Endothelial cell of umbilical vein (primary cell): ENCODE results near the gene BIRC5. TPM values are rescaled to one million over a fixed set of nuclear protein-coding genes. Genes with fewer than 3 reads are reported as not detected.
"Not testable (repeated sequence)": the region's sequence is repeated elsewhere in the genome, so short reads cannot be mapped to it uniquely, and the experiment has no call there.

ENCODE experiments used
- BruUV-seq: library from RNA; stranded (reverse); fragments of 400-500 nt; replicated peaks from 2 replicates; lab custom pipeline; 2021; lab: Mats Ljungman, UMichigan
- CTCF ChIA-PET: fragments of 300-600, 350-600 bp; sonication (Branson Sonifier 250); formaldehyde crosslinking; loops from one replicate; lab custom pipeline; 2021; ENCODE audit warnings: antibody characterized with exemption, inconsistent platforms; lab: Charles Lee
- POLR2A ChIA-PET: fragments of 300-600, 350-600 bp; sonication (Branson Sonifier 250); formaldehyde crosslinking; loops from one replicate; lab custom pipeline; 2021; ENCODE audit warnings: antibody characterized with exemption, inconsistent platforms; lab: Charles Lee
- DNase-seq: peaks from one replicate; pipeline ENCODE4 v3.0.0-alpha.2; 2011; ENCODE audit warnings: low read depth, low spot score
- FAIRE-seq: peaks from 2 replicates; lab custom pipeline; 2011; peaks lifted over from hg19 to GRCh38; lab: Jason Lieb, UNC
- H2AFZ ChIP-seq: 2 replicates; pipeline ENCODE4 v1.6.0; 2012; ENCODE audit warnings: low read depth, low read length, control low read depth, inconsistent platforms
- H3K27ac ChIP-seq: 2 replicates; pipeline ENCODE4 v1.5.1; 2011; ENCODE audit warnings: low read depth, mild to moderate bottlenecking, control low read depth, low read length, moderate library complexity; ENCODE audit not compliant: insufficient read depth
- H3K27me3 ChIP-seq, 2 experiments: 2 replicates each; pipeline versions ENCODE4 v1.6.0 to v1.6.1; 2011; ENCODE audit warnings: low read length in 2 of 2, mixed read lengths in 1 of 2; ENCODE audit not compliant: control insufficient read depth in 2 of 2, insufficient read depth in 2 of 2
- H3K36me3 ChIP-seq, 2 experiments: 2 replicates in 1 of 2; 3 replicates in 1 of 2; pipeline ENCODE4 v1.5.1; 2011; ENCODE audit warnings: low read length in 2 of 2, mild to moderate bottlenecking in 1 of 2, moderate library complexity in 1 of 2; ENCODE audit not compliant: control insufficient read depth in 2 of 2, insufficient read depth in 2 of 2; ENCODE audit errors: extremely low read depth in 1 of 2
- H3K4me1 ChIP-seq: 3 replicates; pipeline ENCODE4 v1.5.1; 2011; ENCODE audit warnings: mild to moderate bottlenecking, low read length; ENCODE audit not compliant: control insufficient read depth, insufficient read depth; ENCODE audit errors: extremely low read depth
- H3K4me2 ChIP-seq: 2 replicates; pipeline ENCODE4 v1.6.1; 2011; ENCODE audit warnings: low read length, control low read depth, mixed read lengths; ENCODE audit not compliant: insufficient read depth
- H3K4me3 ChIP-seq, 3 experiments: fragments of 200-600 bp in 1 of 3; sonication (generic), shearing (Covaris generic) in 1 of 3; replicated peaks in 1 of 3; 2 replicates each; pipeline ENCODE4 v1.5.1; 2011 to 2016; ENCODE audit warnings: control low read depth in 3 of 3, low read length in 3 of 3, mild to moderate bottlenecking in 2 of 3, inconsistent platforms in 1 of 3, low read depth in 1 of 3, moderate library complexity in 1 of 3; ENCODE audit not compliant: insufficient read depth in 1 of 3
- H3K79me2 ChIP-seq: 2 replicates; pipeline ENCODE4 v1.6.0; 2012; ENCODE audit warnings: low read length, inconsistent platforms; ENCODE audit not compliant: control insufficient read depth, insufficient read depth
- H3K9ac ChIP-seq: replicated peaks from 2 replicates; pipeline ENCODE3; 2011; ENCODE audit warnings: low read length, control low read depth; ENCODE audit not compliant: insufficient read depth; ENCODE audit errors: extremely low read depth
- H3K9me1 ChIP-seq: replicated peaks from 3 replicates; pipeline ENCODE4 v1.6.0; 2011; ENCODE audit warnings: mild to moderate bottlenecking, low read length; ENCODE audit not compliant: control insufficient read depth, insufficient read depth; ENCODE audit errors: extremely low read depth
- H3K9me3 ChIP-seq: replicated peaks from 2 replicates; pipeline ENCODE4 v1.5.1; 2012; ENCODE audit warnings: low read length, inconsistent platforms; ENCODE audit not compliant: control insufficient read depth, insufficient read depth
- H4K20me1 ChIP-seq: replicated peaks from 2 replicates; pipeline ENCODE3; 2011; ENCODE audit warnings: mild to moderate bottlenecking, low read length; ENCODE audit not compliant: control insufficient read depth, insufficient read depth; ENCODE audit errors: extremely low read depth
- dilution Hi-C: fragments of 300-500 bp; cut with MboI; formaldehyde crosslinking; loops from one replicate; pipeline ENCODE4 v1.15.0; 2019; ENCODE audit warnings: low sequenced_read_pairs; ENCODE audit not compliant: extremely low pct_ligation_motif_present
- intact Hi-C: fragments of 100-400 bp; cut with micrococcal nuclease; formaldehyde crosslinking; loops from one replicate; pipeline ENCODE4 v1.10.0; 2022
- polyA plus RNA-seq, 4 experiments: library from polyadenylated mRNA; depleted of rRNA in 3 of 4; stranded (reverse) in 3 of 4; unstranded in 1 of 4; fragments of >200 nt; gene quantifications; 2 replicates each; pipeline versions ENCODE4 v1.2.1 to v1.2.3, GENCODE V29; 2011 to 2012; ENCODE audit warnings: missing spikeins in 1 of 4
- total RNA-seq: library from RNA; stranded (reverse); gene quantifications from 2 replicates; pipeline ENCODE4 v1.2.3, GENCODE V29; 2021
- TF ChIP-seq, protein P1 (sequence below): IDR thresholded peaks from 2 replicates; pipeline ENCODE4 v1.6.1; 2011; ENCODE audit not compliant: insufficient read depth, insufficient read length

BIRC5 gene
- total and polyA plus RNA-seq, 2 donors (not counting 3 experiments of a cell fraction or from before 2014, with no cell fraction given) = 32.8 to 74.6 TPM

DNA sequence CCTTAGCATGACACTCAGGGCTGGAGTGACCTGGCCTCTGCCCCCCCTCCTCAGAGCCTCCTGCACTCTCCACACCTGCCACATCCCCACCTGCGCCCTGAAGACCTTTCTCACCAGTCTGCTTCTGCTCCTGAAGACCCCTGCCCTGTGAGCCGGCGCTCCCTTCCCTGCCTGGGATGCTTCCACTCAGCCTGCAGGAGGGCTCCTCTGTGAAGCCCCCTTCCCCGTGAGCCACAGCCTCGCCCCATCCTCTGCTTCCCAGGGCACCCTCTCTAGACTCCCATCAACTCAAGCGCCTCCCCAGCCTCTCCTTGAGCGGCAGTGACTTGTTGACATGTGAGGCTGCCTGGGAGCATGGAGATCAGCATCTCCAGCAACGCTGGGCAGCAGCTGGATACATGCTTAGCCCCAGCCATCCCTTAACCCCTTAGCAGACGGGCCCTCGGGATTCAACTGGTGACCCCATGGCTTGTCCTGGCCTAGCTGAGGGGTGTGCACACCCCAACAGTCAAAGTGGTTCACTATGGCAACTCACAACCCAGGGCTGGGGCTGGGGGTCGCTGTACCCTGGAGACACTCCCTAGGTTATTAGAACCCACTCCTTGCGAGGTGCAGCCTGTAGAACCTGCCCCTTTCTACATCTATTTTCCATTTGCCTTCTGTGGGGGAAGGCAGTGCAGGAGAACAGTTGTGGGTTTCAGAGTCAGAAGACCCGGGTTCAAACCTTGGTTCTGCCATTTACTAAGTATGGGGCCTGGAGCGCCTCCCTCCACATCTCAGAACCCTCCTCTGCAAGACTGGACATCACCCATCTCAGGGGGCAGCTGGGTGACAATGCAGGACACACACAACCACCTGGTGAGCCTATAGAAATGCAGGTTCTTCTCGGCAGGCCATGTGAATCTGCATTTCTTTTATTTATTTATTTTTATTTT, 38.9 kb downstream of the BIRC5 start:
- H3K4me2 ChIP-seq = no peak overlapping the region
- no peak overlapping the region for H3K27ac ChIP-seq
- DNase-seq = no peak
- no peaks in the 10 kb centered on the region for H3K9me3 ChIP-seq
- intact Hi-C loops (loop anchor here (5.0 to 10.0 kb wide), 2 partner anchors 126 to 452 kb away; partner anchors contain the start of gene TMC6), dilution Hi-C loops (no loop called here)
- H3K27me3 ChIP-seq = no peaks in the 10 kb centered on the region
- H3K9ac ChIP-seq = no peak overlapping the region
- H2AFZ ChIP-seq = no peak overlapping the region
- TF ChIP-seq, protein P1, sequence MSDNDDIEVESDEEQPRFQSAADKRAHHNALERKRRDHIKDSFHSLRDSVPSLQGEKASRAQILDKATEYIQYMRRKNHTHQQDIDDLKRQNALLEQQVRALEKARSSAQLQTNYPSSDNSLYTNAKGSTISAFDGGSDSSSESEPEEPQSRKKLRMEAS = no peak
- peaks cover 4% of the 10 kb centered on the region for H3K4me1 ChIP-seq
- ChIA-PET CTCF (no interaction called here), POLR2A (no interaction called here)
- H3K36me3 ChIP-seq = no peaks in the 10 kb centered on the region
- H3K4me3 ChIP-seq = no peak overlapping the region
- no peaks in the 10 kb centered on the region for H3K79me2 ChIP-seq
- no peak for FAIRE-seq
- no TSS peak for BruUV-seq
- H3K9me1 ChIP-seq = no peaks in the 10 kb centered on the region
- no peaks in the 10 kb centered on the region for H4K20me1 ChIP-seq

DNA sequence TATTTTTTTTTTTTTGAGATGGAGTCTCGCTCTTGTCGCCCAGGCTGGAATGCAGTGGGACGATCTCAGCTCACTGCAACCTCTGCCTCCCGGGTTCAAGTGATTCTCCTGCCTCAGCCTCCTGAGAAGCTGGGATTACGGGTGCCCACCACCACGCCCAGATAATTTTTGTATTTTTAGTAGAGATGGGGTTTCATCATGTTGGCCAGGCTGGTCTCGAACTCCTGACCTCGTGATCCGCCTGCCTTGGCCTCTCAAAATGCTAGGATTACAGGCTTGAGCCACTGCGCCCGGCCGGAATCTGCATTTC, 39.5 kb downstream of the BIRC5 start:
- BruUV-seq, CTCF ChIA-PET: not testable (repeated sequence)

More for the DNA sequence above, 39.5 kb downstream of the BIRC5 start:
- dilution Hi-C loops, H3K9me1 ChIP-seq, H3K27ac ChIP-seq, H3K9me3 ChIP-seq, POLR2A ChIA-PET, H3K4me1 ChIP-seq, DNase-seq, H3K9ac ChIP-seq, H3K79me2 ChIP-seq, H4K20me1 ChIP-seq, H3K36me3 ChIP-seq, H3K27me3 ChIP-seq, H2AFZ ChIP-seq: not testable (repeated sequence)
- peak overlapping the region; percentile 73 for H3K4me2 ChIP-seq
- FAIRE-seq = peak; percentile 15
- peak overlapping the region in 1 of 3 experiments; percentile 81 for H3K4me3 ChIP-seq
- intact Hi-C loops = loop anchor here (5.0 to 10.0 kb wide), 2 partner anchors 126 to 451 kb away; partner anchors contain the start of gene TMC6
